SK-N-SH (cell line): Measurements from ENCODE around the gene NFIA. TPM values are rescaled to one million over a fixed set of nuclear protein-coding genes. Genes with fewer than 3 reads are reported as not detected.

Experiments
- CTCF ChIA-PET: fragments of 300-600, 350-600 bp; formaldehyde crosslinking; extraction: SDS; loops from one replicate; lab custom pipeline; 2021; lab: Yijun Ruan, JAX
- POLR2A ChIA-PET: fragments of 350-600 bp; sonication (Branson Sonifier 250); formaldehyde crosslinking; extraction: SDS; loops from one replicate; lab custom pipeline; 2020; ENCODE audit warnings: antibody characterized with exemption, inconsistent platforms; lab: Yijun Ruan, JAX
- DNase-seq: peaks from one replicate; pipeline ENCODE4 v3.0.0; 2012
- H2AFZ ChIP-seq: fragments of 200-600 bp; sonication (generic); 2 replicates; pipeline ENCODE4 v1.8.1; 2016; ENCODE audit warnings: antibody characterized with exemption, mild to moderate bottlenecking, low read depth
- H3F3A ChIP-seq: fragments of 200-600 bp; sonication (generic); replicated peaks from 2 replicates; pipeline ENCODE3; 2016; ENCODE audit warnings: antibody characterized with exemption, mild to moderate bottlenecking; ENCODE audit not compliant: insufficient read depth
- H3K27ac ChIP-seq, 2 experiments: fragments of 200-500 bp in 1 of 2; fragments of 200-600 bp in 1 of 2; sonication (Bioruptor generic) in 1 of 2; sonication (generic), shearing (Covaris generic) in 1 of 2; 2 replicates each; pipeline versions ENCODE4 v1.5.1 to v1.6.1; 2014 to 2016; ENCODE audit warnings: low read depth in 2 of 2, inconsistent platforms in 1 of 2, low read length in 1 of 2, mild to moderate bottlenecking in 1 of 2, mixed read lengths in 1 of 2
- H3K27me3 ChIP-seq: fragments of 200-600 bp; sonication (generic), shearing (Covaris generic); 2 replicates; pipeline ENCODE4 v1.6.1; 2016; ENCODE audit warnings: mixed run types; ENCODE audit not compliant: insufficient read depth
- H3K36me3 ChIP-seq, 2 experiments: fragments of 200-500 bp in 1 of 2; fragments of 200-600 bp in 1 of 2; sonication (Bioruptor generic) in 1 of 2; sonication (generic) in 1 of 2; replicated peaks in 1 of 2; 2 replicates each; pipeline versions ENCODE3 to v1.5.1; 2014 to 2016; ENCODE audit warnings: low read length in 1 of 2, mild to moderate bottlenecking in 1 of 2; ENCODE audit not compliant: insufficient read depth in 2 of 2, control insufficient read depth in 1 of 2
- H3K4me1 ChIP-seq, 2 experiments: fragments of 200-500 bp in 1 of 2; fragments of 200-600 bp in 1 of 2; sonication (Bioruptor generic) in 1 of 2; sonication (generic), shearing (Covaris generic) in 1 of 2; 2 replicates each; pipeline versions ENCODE4 v1.5.1 to v1.6.1; 2014 to 2016; ENCODE audit warnings: low read depth in 1 of 2, low read length in 1 of 2, mixed run types in 1 of 2; ENCODE audit not compliant: insufficient read depth in 2 of 2, control insufficient read depth in 1 of 2
- H3K4me2 ChIP-seq: fragments of 200-600 bp; sonication (generic), shearing (Covaris generic); 2 replicates; pipeline ENCODE4 v1.6.1; 2017; ENCODE audit warnings: mixed run types
- H3K4me3 ChIP-seq, 2 experiments: fragments of 200-500 bp in 1 of 2; fragments of 200-600 bp in 1 of 2; sonication (Bioruptor generic) in 1 of 2; sonication (generic), shearing (Covaris generic) in 1 of 2; 2 replicates each; pipeline versions ENCODE4 v1.5.1 to v1.8.1; 2014 to 2016; ENCODE audit warnings: low read depth in 2 of 2, inconsistent platforms in 1 of 2, low read length in 1 of 2, mild to moderate bottlenecking in 1 of 2, mixed read lengths in 1 of 2, moderate library complexity in 1 of 2
- H3K79me2 ChIP-seq: fragments of 200-600 bp; sonication (generic); 2 replicates; pipeline ENCODE4 v1.8.1; 2017; ENCODE audit warnings: mild to moderate bottlenecking; ENCODE audit not compliant: insufficient read depth
- H3K9ac ChIP-seq: fragments of 200-600 bp; sonication (generic); 2 replicates; pipeline ENCODE4 v1.6.1; 2017; ENCODE audit warnings: mixed run types
- H3K9me2 ChIP-seq: fragments of 200-600 bp; sonication (generic); 2 replicates; pipeline ENCODE4 v1.6.1; 2017; ENCODE audit warnings: mixed run types
- H3K9me3 ChIP-seq: fragments of 200-600 bp; sonication (generic); 2 replicates; pipeline ENCODE4 v1.6.1; 2017; ENCODE audit warnings: mixed run types, mild to moderate bottlenecking, moderate library complexity
- H4K20me1 ChIP-seq: fragments of 200-600 bp; sonication (generic); 2 replicates; pipeline ENCODE4 v1.6.1; 2017; ENCODE audit warnings: mild to moderate bottlenecking, mixed run types; ENCODE audit not compliant: insufficient read depth
- CHD2 ChIP-seq: fragments of 150-350 bp; IDR thresholded peaks from 2 replicates; pipeline ENCODE4 v1.6.1; 2018; ENCODE audit warnings: low read length; ENCODE audit not compliant: partially characterized antibody
- EP300 ChIP-seq, 2 experiments: IDR thresholded peaks; 2 replicates each; pipeline versions ENCODE4 v1.4.0 to v1.6.1; 2012; ENCODE audit warnings: borderline replicate concordance in 1 of 2, low read depth in 1 of 2, low read length in 1 of 2
- EZH2phosphoT487 ChIP-seq: fragments of 200-600 bp; sonication (generic); IDR thresholded peaks from 2 replicates; pipeline ENCODE4 v1.6.1; 2017; ENCODE audit warnings: low read depth, mixed run types, mild to moderate bottlenecking, antibody characterized with exemption, moderate library complexity, borderline replicate concordance
- FOXJ3 ChIP-seq: sonication (generic); formaldehyde crosslinking; IDR thresholded peaks from 2 replicates; pipeline ENCODE4 v1.5.1; 2020; ENCODE audit warnings: mild to moderate bottlenecking, missing genetic modification reagents
- GABPA ChIP-seq: IDR thresholded peaks from 2 replicates; pipeline ENCODE4 v1.4.0; 2012; ENCODE audit warnings: low read depth, mild to moderate bottlenecking
- IRF3 ChIP-seq: fragments of 150-350 bp; IDR thresholded peaks from 2 replicates; pipeline ENCODE4 v1.6.1; 2016; ENCODE audit warnings: mild to moderate bottlenecking, low read depth, low read length
- MXI1 ChIP-seq: IDR thresholded peaks from 2 replicates; pipeline ENCODE4 v1.6.1; 2012; ENCODE audit warnings: mild to moderate bottlenecking, low read depth, low read length, improper control_type of control experiment
- PBX3 ChIP-seq: IDR thresholded peaks from 2 replicates; pipeline ENCODE4; 2012
- POLR2AphosphoS5 ChIP-seq: IDR thresholded peaks from 2 replicates; pipeline ENCODE4 v1.6.1; 2012; ENCODE audit warnings: low read depth, low read length
- RCOR1 ChIP-seq: fragments of 150-350 bp; IDR thresholded peaks from 2 replicates; pipeline ENCODE4 v1.6.1; 2017; ENCODE audit warnings: antibody characterized with exemption, low read length
- REST ChIP-seq: IDR thresholded peaks from 2 replicates; pipeline ENCODE4 v1.6.1; 2012; ENCODE audit warnings: mild to moderate bottlenecking, low read depth, low read length, moderate library complexity
- TAF1 ChIP-seq: IDR thresholded peaks from 2 replicates; pipeline ENCODE4 v1.6.1; 2012; ENCODE audit warnings: low read depth, mild to moderate bottlenecking, low read length, moderate library complexity, borderline replicate concordance
- TCF12 ChIP-seq: IDR thresholded peaks from 2 replicates; pipeline ENCODE4 v1.4.0; 2012
- TEAD4 ChIP-seq: IDR thresholded peaks from 2 replicates; pipeline ENCODE4 v1.4.0; 2012; ENCODE audit warnings: mild to moderate bottlenecking, borderline replicate concordance; ENCODE audit not compliant: insufficient read depth
- YY1 ChIP-seq: IDR thresholded peaks from 2 replicates; pipeline ENCODE4 v1.4.0; 2012; ENCODE audit warnings: low read depth, mild to moderate bottlenecking
- ZBTB33 ChIP-seq: IDR thresholded peaks from 2 replicates; pipeline ENCODE4 v1.4.0; 2012; ENCODE audit warnings: low read depth, borderline replicate concordance
- WGBS: methylation state at CpG from one replicate; pipeline ENCODE4 v1.1.6; 2017; ENCODE audit warnings: low lambda C conversion rate; 5-methylcytosine and 5-hydroxymethylcytosine counted together
- polyA plus RNA-seq, 3 experiments: library from polyadenylated mRNA; depleted of rRNA; stranded (reverse); fragments of >200 nt; gene quantifications; 2 replicates each; pipeline ENCODE4 v1.2.3, GENCODE V29; 2012

Gene NFIA
- polyA plus RNA-seq, 1 of the 3 experiments (the other 2 are of a cell fraction), result 3.3 TPM

GRCh38 chr1:61250933-61251332 is 168.6 kb downstream of the NFIA start:
- H3K9me2 ChIP-seq, result no peaks in the 10 kb centered on the region
- H3K36me3 ChIP-seq, result no peaks in the 10 kb centered on the region
- H3K79me2 ChIP-seq, result no peaks in the 10 kb centered on the region
- DNase-seq, result no peak
- no peak overlapping the region for H2AFZ ChIP-seq
- no peaks in the 10 kb centered on the region for H3K27me3 ChIP-seq
- no peak overlapping the region for H3K4me3 ChIP-seq
- ChIA-PET POLR2A (no interaction called here), CTCF (no interaction called here)
- no peak overlapping the region for H3K9ac ChIP-seq
- peaks cover 2% of the 10 kb centered on the region; the same call in 1 of the 2 replicates for H3K9me3 ChIP-seq
- no peak overlapping the region for H3K27ac ChIP-seq
- H3K4me2 ChIP-seq, result no peak overlapping the region
- TF ChIP-seq PBX3 (no peak), ZBTB33 (no peak), RCOR1 (no peak), POLR2AphosphoS5 (no peak), EP300 (IDR thresholded peaks at IDR 0.05; ENCODE audit: borderline replicate concordance in 1 of 2, low read depth in 1 of 2, low read length in 1 of 2) (no peak), MXI1 (no peak), IRF3 (no peak), TAF1 (no peak), EZH2phosphoT487 (no peak)
- peaks cover 9 to 19% of the 10 kb centered on the region in 2 experiments; a peak in 3 of 4 replicates for H3K4me1 ChIP-seq
- H3F3A ChIP-seq, result no peaks in the 10 kb centered on the region
- 96% methylated on average over 5 of the region's 5 CpGs for WGBS
- H4K20me1 ChIP-seq, result no peaks in the 10 kb centered on the region

- DNase-seq, result no peak
- no peaks in the 10 kb centered on the region for H4K20me1 ChIP-seq
- H3K9ac ChIP-seq, result no peak overlapping the region
- peaks cover 9 to 15% of the 10 kb centered on the region in 2 experiments; a peak in 3 of 4 replicates for H3K4me1 ChIP-seq
- no peaks in the 10 kb centered on the region for H3F3A ChIP-seq
- no peaks in the 10 kb centered on the region for H3K9me3 ChIP-seq
- H3K9me2 ChIP-seq, result no peaks in the 10 kb centered on the region
- H3K36me3 ChIP-seq, result no peaks in the 10 kb centered on the region
- no peaks in the 10 kb centered on the region for H3K79me2 ChIP-seq
- H3K27ac ChIP-seq, result no peak overlapping the region; a peak in 1 of 4 replicates
- H3K4me3 ChIP-seq, result no peak overlapping the region
- ChIA-PET CTCF (interaction anchor here (0.7 kb wide), 1 partner anchor 274 kb away, joined by 3 read pairs; no protein-coding TSS in a partner anchor), POLR2A (no interaction called here)
- no peak overlapping the region for H2AFZ ChIP-seq
- no peak overlapping the region for H3K4me2 ChIP-seq
- WGBS, result 100% methylated on average over 2 of the region's 2 CpGs
- H3K27me3 ChIP-seq, result no peaks in the 10 kb centered on the region
- TF ChIP-seq TCF12 (no peak), REST (no peak), FOXJ3 (CRISPR knock-in tag) (no peak), ZBTB33 (no peak), GABPA (no peak), YY1 (no peak), TAF1 (no peak), CHD2 (no peak), TEAD4 (no peak)
These were observed 170.8 kb downstream of the NFIA start for GRCh38 chr1:61253059-61253735.
